KMS-11 (cell line): ENCODE results near the gene OSBPL5.

Experiments used
- H2AFZ ChIP-seq: fragments of 200-600 bp; sonication (generic); 2 replicates; pipeline ENCODE4 v1.6.1; 2016; ENCODE audit warnings: antibody characterized with exemption, mixed run types, low read depth
- H3K27ac ChIP-seq: fragments of 200-600 bp; sonication (generic); 2 replicates; pipeline ENCODE4 v1.6.1; 2016; ENCODE audit warnings: mild to moderate bottlenecking, mixed run types
- H3K27me3 ChIP-seq: fragments of 200-600 bp; sonication (generic); 2 replicates; pipeline ENCODE4 v1.6.1; 2017; ENCODE audit warnings: mild to moderate bottlenecking, low read depth, mixed run types, moderate library complexity; ENCODE audit not compliant: insufficient read depth
- H3K36me3 ChIP-seq: fragments of 200-600 bp; sonication (generic); 2 replicates; pipeline ENCODE4 v1.6.1; 2017; ENCODE audit warnings: mild to moderate bottlenecking, mixed run types; ENCODE audit not compliant: insufficient read depth
- H3K4me1 ChIP-seq: fragments of 200-600 bp; sonication (generic); 2 replicates; pipeline ENCODE4 v1.6.1; 2016; ENCODE audit warnings: mild to moderate bottlenecking, low read depth, mixed run types; ENCODE audit not compliant: poor library complexity, severe bottlenecking
- H3K4me2 ChIP-seq: fragments of 200-600 bp; sonication (generic); 2 replicates; pipeline ENCODE4 v1.7.0; 2016; ENCODE audit warnings: mild to moderate bottlenecking, mixed run types
- H3K4me3 ChIP-seq: fragments of 200-600 bp; sonication (generic); IDR thresholded peaks from 2 replicates; pipeline ENCODE4 v1.6.1; 2017; ENCODE audit warnings: low read depth, low read length, mixed read lengths; ENCODE audit not compliant: insufficient read depth
- H3K79me2 ChIP-seq: fragments of 200-600 bp; sonication (generic); 2 replicates; pipeline ENCODE4 v1.6.1; 2016; ENCODE audit warnings: low read depth, mixed run types; ENCODE audit not compliant: insufficient read depth
- H3K9ac ChIP-seq: fragments of 200-600 bp; sonication (generic); 2 replicates; pipeline ENCODE4 v1.6.1; 2016; ENCODE audit warnings: mild to moderate bottlenecking, mixed run types
- H4K20me1 ChIP-seq: fragments of 200-600 bp; sonication (generic); 2 replicates; pipeline ENCODE4 v1.6.1; 2016; ENCODE audit warnings: mild to moderate bottlenecking, mixed run types; ENCODE audit not compliant: insufficient read depth
- CTCF ChIP-seq: fragments of 200-600 bp; sonication (generic); conservative IDR thresholded peaks from 2 replicates; pipeline ENCODE4 v1.6.1; 2017; ENCODE audit warnings: low read depth, mild to moderate bottlenecking, antibody characterized with exemption, low read length, moderate library complexity, mixed read lengths

OSBPL5 gene

DNA sequence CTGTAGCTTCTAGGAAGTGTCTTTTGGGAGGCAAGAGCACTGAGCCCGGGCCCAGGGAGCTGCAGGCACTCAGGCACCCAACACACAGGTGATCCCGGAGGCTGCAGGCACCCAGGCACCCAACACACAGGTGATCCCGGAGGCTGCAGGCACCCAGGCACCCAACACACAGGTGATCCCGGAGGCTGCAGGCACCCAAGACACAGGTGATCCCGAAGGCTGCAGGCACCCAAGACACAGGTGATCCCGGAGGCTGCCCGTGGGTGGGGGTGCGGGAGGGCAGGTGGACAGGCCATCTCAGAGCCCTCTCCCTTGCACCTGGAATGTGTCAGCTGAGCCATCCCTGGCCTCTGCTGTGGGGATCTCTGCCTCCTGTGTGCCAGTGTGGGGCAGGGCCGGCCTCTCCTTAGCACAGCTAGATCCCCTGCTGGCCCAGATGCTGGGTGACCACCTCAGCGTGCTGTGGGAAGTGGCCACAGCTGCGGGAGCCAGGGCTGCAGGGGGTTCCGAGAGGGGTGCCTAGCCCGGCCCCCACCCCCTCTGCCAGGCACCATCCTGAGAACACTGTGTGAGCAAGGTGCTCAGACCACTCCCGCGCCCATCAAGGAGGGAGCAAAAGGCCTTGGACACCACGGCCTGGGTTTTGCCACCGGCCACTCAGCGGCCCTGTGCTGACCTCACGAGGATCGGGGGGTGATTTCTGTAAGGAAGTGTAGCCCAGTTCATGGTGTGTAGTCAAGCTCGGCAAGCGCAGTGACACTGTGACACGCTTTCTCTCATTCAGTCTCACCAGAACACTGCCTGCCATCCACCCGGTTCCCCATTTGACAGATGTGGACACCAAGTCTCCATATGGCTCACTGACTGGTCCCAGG lies 39.3 kb upstream of the OSBPL5 start:
- no peak overlapping the region for H2AFZ ChIP-seq
- H3K4me1 ChIP-seq, result peaks cover 8% of the 10 kb centered on the region
- H4K20me1 ChIP-seq, result no peaks in the 10 kb centered on the region
- peaks cover 48% of the 10 kb centered on the region for H3K27me3 ChIP-seq
- no peaks in the 10 kb centered on the region for H3K79me2 ChIP-seq
- no peak for TF ChIP-seq CTCF
- H3K27ac ChIP-seq, result no peak overlapping the region
- H3K4me2 ChIP-seq, result no peak overlapping the region
- H3K4me3 ChIP-seq, result no peak overlapping the region
- no peaks in the 10 kb centered on the region for H3K36me3 ChIP-seq
- no peak overlapping the region for H3K9ac ChIP-seq

DNA sequence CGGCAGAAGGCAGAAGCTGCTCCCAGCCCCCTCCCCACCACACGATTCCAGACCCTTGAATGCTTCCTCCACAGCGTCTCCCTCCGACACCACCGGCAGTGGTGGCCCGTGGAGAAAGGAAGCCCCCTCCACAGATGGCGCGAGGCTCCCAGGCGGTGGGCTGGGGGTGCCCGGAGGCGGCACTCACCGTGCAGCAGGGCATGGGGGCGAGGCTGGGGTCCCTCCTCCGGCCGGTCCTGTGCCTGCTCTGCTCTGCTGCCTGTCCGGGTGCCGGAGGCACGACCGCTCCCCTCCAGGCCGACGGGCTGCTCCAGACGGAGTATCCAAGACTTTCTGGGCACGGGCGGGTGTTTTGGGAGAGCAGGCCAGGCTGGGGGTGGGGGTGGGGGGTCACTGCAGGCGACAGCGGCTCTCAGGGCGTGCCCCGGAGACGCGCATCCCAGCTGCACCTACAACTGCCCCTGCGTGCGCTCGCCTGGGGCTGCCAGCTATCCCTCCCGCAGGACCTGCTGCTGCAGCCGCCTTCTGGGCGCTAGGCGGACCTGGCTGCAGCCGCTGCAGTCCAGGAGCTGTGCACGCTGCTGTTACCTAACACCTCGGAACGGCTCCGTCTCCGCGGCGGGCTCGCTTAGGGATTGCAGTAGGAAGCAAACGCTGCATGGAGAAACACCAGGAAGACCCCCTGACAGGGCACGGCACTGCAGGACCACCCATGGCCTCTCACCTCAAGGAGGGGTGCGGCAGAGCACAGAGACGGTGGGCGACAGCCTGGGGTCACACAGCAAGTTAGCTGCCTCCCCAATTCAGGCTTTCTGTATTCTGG lies 38.3 kb upstream of the OSBPL5 start:
- Histone ChIP-seq H4K20me1 (no peaks in the 10 kb centered on the region), H3K4me3 (no peak overlapping the region), H3K36me3 (no peaks in the 10 kb centered on the region), H3K79me2 (no peaks in the 10 kb centered on the region), H2AFZ (no peak overlapping the region), H3K4me1 (peaks cover 8% of the 10 kb centered on the region), H3K9ac (no peak overlapping the region), H3K27ac (no peak overlapping the region), H3K4me2 (no peak overlapping the region), H3K27me3 (peaks cover 56% of the 10 kb centered on the region)
- TF ChIP-seq CTCF, result no peak

- Histone ChIP-seq H3K27ac (no peak overlapping the region), H3K4me3 (no peak overlapping the region), H3K27me3 (peaks cover 59% of the 10 kb centered on the region), H3K4me2 (no peak overlapping the region), H2AFZ (no peak overlapping the region), H3K36me3 (no peaks in the 10 kb centered on the region), H3K4me1 (peaks cover 8% of the 10 kb centered on the region), H4K20me1 (no peaks in the 10 kb centered on the region), H3K79me2 (no peaks in the 10 kb centered on the region), H3K9ac (no peak overlapping the region)
- TF ChIP-seq CTCF, result no peak
Observed at GRCh38 chr11:3202759-3203158, 37.6 kb upstream of the OSBPL5 start.

DNA sequence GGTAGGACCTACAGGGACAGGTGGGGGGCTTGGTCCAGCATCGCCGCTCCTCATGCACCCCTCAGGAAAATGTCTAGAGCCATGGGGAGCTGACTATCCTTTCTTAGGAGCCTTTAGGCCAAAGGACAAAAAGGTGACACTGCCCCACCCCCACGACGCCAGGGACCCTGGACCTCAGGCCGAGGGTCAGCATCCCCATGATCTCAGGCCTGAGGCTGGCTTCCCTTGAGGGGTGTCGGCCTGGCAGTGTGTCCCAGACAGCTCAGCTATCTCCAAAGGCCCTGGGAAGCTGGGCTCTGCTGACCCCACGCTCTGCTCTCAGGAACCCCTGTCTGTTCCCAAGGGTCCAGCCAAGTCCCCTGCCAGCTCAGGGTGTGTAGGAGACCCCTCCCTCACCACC lies 37.2 kb upstream of the OSBPL5 start:
- H3K4me2 ChIP-seq, result no peak overlapping the region
- H3K27me3 ChIP-seq, result peaks cover 63% of the 10 kb centered on the region
- H3K9ac ChIP-seq, result no peak overlapping the region
- no peak for TF ChIP-seq CTCF
- H3K4me3 ChIP-seq, result no peak overlapping the region
- H3K4me1 ChIP-seq, result peaks cover 8% of the 10 kb centered on the region
- no peaks in the 10 kb centered on the region for H3K36me3 ChIP-seq
- no peak overlapping the region for H2AFZ ChIP-seq
- no peaks in the 10 kb centered on the region for H4K20me1 ChIP-seq
- no peak overlapping the region for H3K27ac ChIP-seq
- H3K79me2 ChIP-seq, result no peaks in the 10 kb centered on the region
